PC-3 (cell line): ENCODE measurements around the gene KDM4C. TPM values are rescaled to one million over a fixed set of nuclear protein-coding genes. Genes with fewer than 3 reads are reported as not detected.
A peak's percentile ranks its signal among the peaks of the same experiment; 100 is the strongest.

Source experiments
- ATAC-seq: fragments of 200-7000 bp; cut with Tn5 transposase; 2 replicates; pipeline ENCODE4 v1.9.1; 2020; ENCODE audit warnings: mild to moderate bottlenecking, moderate library complexity
- BruUV-seq: library from RNA; stranded (reverse); fragments of 400-500 nt; replicated peaks from 2 replicates; lab custom pipeline; 2021; lab: Mats Ljungman, UMichigan
- CTCF ChIA-PET: fragments of 300-600 bp; sonication (Branson Sonifier 250); formaldehyde crosslinking; loops from one replicate; lab custom pipeline; 2022; ENCODE audit warnings: antibody characterized with exemption; lab: Charles Lee
- POLR2A ChIA-PET: fragments of 300-600 bp; sonication (Branson Sonifier 250); formaldehyde crosslinking; loops from one replicate; lab custom pipeline; 2022; ENCODE audit warnings: antibody characterized with exemption; ENCODE audit not compliant: unreplicated experiment; lab: Charles Lee
- DNase-seq: peaks from one replicate; pipeline ENCODE4 v3.0.0-alpha.2; 2015
- H2AFZ ChIP-seq: fragments of 300-600 bp; sonication (generic); 2 replicates; pipeline ENCODE4 v1.6.0; 2016; ENCODE audit warnings: antibody characterized with exemption, low read length
- H3F3A ChIP-seq: fragments of 300-600 bp; sonication (generic); one replicate; pipeline ENCODE4 v1.6.0; 2017; ENCODE audit warnings: antibody characterized with exemption, low read length, control low read depth, mild to moderate bottlenecking; ENCODE audit not compliant: unreplicated experiment
- H3K27ac ChIP-seq: fragments of 300-600 bp; sonication (generic); 2 replicates; pipeline ENCODE4 v1.5.1; 2016; ENCODE audit warnings: mild to moderate bottlenecking, low read length
- H3K27me3 ChIP-seq: fragments of 300-600 bp; sonication (generic); 2 replicates; pipeline ENCODE4 v1.6.1; 2016; ENCODE audit warnings: low read length, mixed read lengths
- H3K36me3 ChIP-seq: fragments of 300-600 bp; sonication (generic); 2 replicates; pipeline ENCODE4 v1.6.1; 2016; ENCODE audit warnings: low read depth, mixed run types, low read length, mixed read lengths
- H3K4me1 ChIP-seq: fragments of 300-600 bp; sonication (generic); 2 replicates; pipeline ENCODE4 v1.5.1; 2016; ENCODE audit warnings: low read length; ENCODE audit not compliant: insufficient read depth
- H3K4me2 ChIP-seq: fragments of 300-600 bp; sonication (generic); 2 replicates; pipeline ENCODE4 v1.6.0; 2016; ENCODE audit warnings: low read length
- H3K4me3 ChIP-seq: fragments of 300-600 bp; sonication (generic); 2 replicates; pipeline ENCODE4 v1.5.1; 2016; ENCODE audit warnings: mild to moderate bottlenecking, low read length, mixed read lengths
- H3K79me2 ChIP-seq: fragments of 300-600 bp; sonication (generic); 2 replicates; pipeline ENCODE4 v1.6.1; 2017; ENCODE audit warnings: low read length, mixed read lengths
- H3K9ac ChIP-seq: fragments of 300-600 bp; sonication (generic); 2 replicates; pipeline ENCODE4 v1.6.0; 2016; ENCODE audit warnings: mild to moderate bottlenecking, low read length
- H3K9me2 ChIP-seq: fragments of 300-600 bp; sonication (generic); replicated peaks from 2 replicates; pipeline ENCODE4 v1.6.1; 2016; ENCODE audit warnings: mixed run types, low read length, mixed read lengths
- H3K9me3 ChIP-seq: fragments of 300-600 bp; sonication (generic); 2 replicates; pipeline ENCODE4 v1.6.1; 2016; ENCODE audit warnings: low read length, mixed read lengths
- H4K20me1 ChIP-seq: fragments of 300-600 bp; sonication (generic); 2 replicates; pipeline ENCODE4 v1.6.1; 2016; ENCODE audit warnings: low read length, mixed read lengths
- CTCF ChIP-seq: fragments of 300-600 bp; sonication (generic); conservative IDR thresholded peaks from 2 replicates; pipeline ENCODE4 v1.5.1; 2017; ENCODE audit warnings: antibody characterized with exemption, low read depth, mild to moderate bottlenecking, low read length
- EZH2 ChIP-seq: fragments of 300-600 bp; sonication (generic); IDR thresholded peaks from one replicate; pipeline ENCODE4 v1.6.1; 2017; ENCODE audit warnings: antibody characterized with exemption, mild to moderate bottlenecking, low read length; ENCODE audit not compliant: unreplicated experiment
- EZH2phosphoT487 ChIP-seq: fragments of 300-600 bp; sonication (generic); IDR thresholded peaks from 2 replicates; pipeline ENCODE4 v1.6.1; 2018; ENCODE audit warnings: mild to moderate bottlenecking, antibody characterized with exemption, low read length, borderline replicate concordance
- intact Hi-C: fragments of 100-400 bp; cut with micrococcal nuclease; formaldehyde crosslinking; loops from 2 replicates; pipeline ENCODE4 v1.9.0; 2023
- total RNA-seq: library from RNA; depleted of rRNA; stranded (reverse); fragments of >200 nt; gene quantifications from 2 replicates; pipeline ENCODE4 v1.2.3, GENCODE V29; 2014

Gene KDM4C
- total RNA-seq, 1 experiment from 2014 or later, result 27.0 TPM

- peak; percentile 56 for ATAC-seq
- Histone ChIP-seq H4K20me1 (no peaks in the 10 kb centered on the region), H3K27ac (peak overlapping the region; percentile 48), H3K4me3 (no peak overlapping the region), H3K36me3 (no peaks in the 10 kb centered on the region), H3K4me2 (no peak overlapping the region), H3K4me1 (peaks cover 9% of the 10 kb centered on the region), H3F3A (no peaks in the 10 kb centered on the region), H3K9me3 (no peaks in the 10 kb centered on the region), H2AFZ (no peak overlapping the region), H3K9ac (no peak overlapping the region), H3K79me2 (no peaks in the 10 kb centered on the region), H3K27me3 (no peaks in the 10 kb centered on the region), H3K9me2 (no peaks in the 10 kb centered on the region)
- peak; percentile 31 for DNase-seq
- CTCF ChIA-PET, result no interaction called here
- TF ChIP-seq EZH2phosphoT487 (no peak), EZH2 (no peak)
- POLR2A ChIA-PET, result no interaction called here
- intact Hi-C loops, result no loop called here
- BruUV-seq, result no TSS peak
Observed at GRCh38 chr9:6833518-6834192, 75.9 kb downstream of the KDM4C start.

GRCh38 chr9:6834306-6834705, 76.5 kb downstream of the KDM4C start:
- Histone ChIP-seq H3K27ac (no peak overlapping the region), H3K9me3 (no peaks in the 10 kb centered on the region), H3K4me1 (peaks cover 3% of the 10 kb centered on the region), H3K79me2 (no peaks in the 10 kb centered on the region), H2AFZ (no peak overlapping the region), H3K27me3 (no peaks in the 10 kb centered on the region), H3K9ac (no peak overlapping the region), H3K9me2 (no peaks in the 10 kb centered on the region), H4K20me1 (no peaks in the 10 kb centered on the region), H3K36me3 (no peaks in the 10 kb centered on the region), H3K4me2 (no peak overlapping the region), H3K4me3 (no peak overlapping the region), H3F3A (no peaks in the 10 kb centered on the region)
- DNase-seq (no peak), ATAC-seq (no peak)
- BruUV-seq, result no TSS peak
- ChIA-PET CTCF (no interaction called here), POLR2A (no interaction called here)
- TF ChIP-seq CTCF (no peak), EZH2phosphoT487 (no peak), EZH2 (no peak)
- intact Hi-C loops, result no loop called here

- TF ChIP-seq EZH2phosphoT487 (no peak), CTCF (no peak), EZH2 (no peak)
- H3K4me2 ChIP-seq, result no peak overlapping the region
- H3K36me3 ChIP-seq, result no peaks in the 10 kb centered on the region
- no peaks in the 10 kb centered on the region for H3K79me2 ChIP-seq
- POLR2A ChIA-PET, result no interaction called here
- no peak for DNase-seq
- no peaks in the 10 kb centered on the region for H3K9me2 ChIP-seq
- H3K9ac ChIP-seq, result no peak overlapping the region
- H3K4me1 ChIP-seq, result peaks cover 18% of the 10 kb centered on the region
- H4K20me1 ChIP-seq, result no peaks in the 10 kb centered on the region
- no peak for ATAC-seq
- no peaks in the 10 kb centered on the region for H3K9me3 ChIP-seq
- no peak overlapping the region for H3K27ac ChIP-seq
- intact Hi-C loops, result no loop called here
- no TSS peak for BruUV-seq
- H3K4me3 ChIP-seq, result no peak overlapping the region
- no peak overlapping the region for H2AFZ ChIP-seq
- no peaks in the 10 kb centered on the region for H3F3A ChIP-seq
- CTCF ChIA-PET, result no interaction called here
- H3K27me3 ChIP-seq, result no peaks in the 10 kb centered on the region
Observed at GRCh38 chr9:6838158-6838557, 80.4 kb downstream of the KDM4C start.
